SKM-1 (cell line): ENCODE results near the gene SUSD2.
"Not testable (repeated sequence)": the region's sequence is repeated elsewhere in the genome, so short reads cannot be mapped to it uniquely, and the experiment has no call there.

Experiments
- DNase-seq: peaks from one replicate; lab custom pipeline; 2025; ENCODE audit not compliant: unreplicated experiment; lab: John Stamatoyannopoulos, UW

SUSD2 gene

DNA sequence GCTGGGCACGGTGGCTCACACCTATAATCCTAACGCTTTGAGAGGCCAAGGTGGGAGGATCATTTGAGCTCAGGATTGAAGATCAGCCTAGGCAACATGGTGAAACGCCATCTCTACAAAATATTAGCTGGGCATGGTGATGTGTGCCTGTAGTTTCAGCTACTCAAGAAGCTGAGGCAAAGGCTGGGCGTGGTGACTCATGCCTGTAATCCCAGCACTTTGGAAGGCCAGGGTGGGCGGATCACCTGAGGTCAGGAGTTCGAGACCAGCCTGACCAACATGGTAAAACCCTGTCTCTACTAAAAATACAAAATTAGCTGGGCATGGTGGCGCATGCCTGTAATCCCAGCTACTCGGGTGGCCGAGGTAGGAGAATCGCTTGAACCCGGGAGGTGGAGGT, 29.1 kb downstream of the SUSD2 start:
- not testable (repeated sequence) for DNase-seq

GRCh38 chr22:24211716-24212115, 30.4 kb downstream of the SUSD2 start:
- not testable (repeated sequence) for DNase-seq

DNA sequence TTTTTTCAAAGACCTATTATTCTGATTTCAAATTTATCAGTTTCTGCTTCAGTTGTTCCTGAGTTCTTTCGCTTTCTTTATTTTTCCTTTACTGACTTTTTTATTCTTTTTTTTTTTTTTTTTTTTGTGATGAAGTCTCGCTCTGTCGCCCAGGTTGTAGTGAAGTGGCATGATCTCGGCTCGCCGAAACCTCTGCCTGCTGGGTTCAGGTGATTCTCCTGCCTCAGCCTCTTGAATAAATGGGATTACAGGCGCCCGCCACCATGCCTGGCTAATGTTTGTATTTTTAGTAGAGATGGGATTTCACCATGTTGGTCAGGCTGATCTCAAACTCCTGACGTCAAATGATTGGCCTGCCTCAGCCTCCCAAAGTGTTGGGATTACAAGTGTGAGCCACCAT, 31.8 kb downstream of the SUSD2 start:
- not testable (repeated sequence) for DNase-seq

DNA sequence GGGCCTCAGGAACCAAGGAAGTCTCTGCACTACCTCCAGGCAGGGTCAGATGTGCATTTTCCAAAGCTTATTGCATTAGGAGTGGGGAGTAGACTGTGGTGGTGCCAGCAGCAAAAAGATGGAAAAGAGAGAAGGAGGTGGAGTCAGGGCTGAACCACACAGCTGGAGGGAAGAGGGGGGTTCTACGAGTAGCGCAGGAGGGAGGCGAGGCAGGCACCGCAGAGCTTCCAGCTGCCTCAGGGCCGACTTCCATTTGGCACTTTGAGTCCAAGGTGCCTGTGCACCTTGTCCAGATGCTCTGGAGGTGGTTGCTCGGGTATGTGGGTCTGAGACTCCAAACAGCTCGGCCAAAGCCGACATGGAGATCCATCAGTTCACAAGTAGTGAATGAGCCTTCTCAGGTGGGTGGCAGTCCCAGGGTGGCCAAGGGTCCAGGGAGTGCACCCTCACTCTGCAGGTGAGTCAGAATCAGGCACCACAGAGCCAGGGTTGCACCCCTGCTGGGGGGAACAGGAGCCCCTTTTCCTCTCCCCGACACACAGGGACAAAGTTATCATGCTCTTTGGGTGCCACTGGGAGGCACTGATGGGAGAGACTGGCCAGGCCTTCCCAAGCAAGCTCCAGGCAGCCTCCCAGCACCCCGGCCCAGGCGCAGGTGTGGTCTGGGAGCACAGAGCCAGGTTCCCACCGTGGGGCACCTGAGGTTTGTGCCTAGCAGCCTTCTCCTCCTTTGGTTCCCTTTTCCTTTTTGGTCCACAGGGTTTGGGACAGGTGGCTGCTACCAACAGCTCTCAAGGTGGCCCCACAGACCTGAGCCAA, 33.4 kb downstream of the SUSD2 start:
- no peak for DNase-seq

- DNase-seq, result no peak
Measured at GRCh38 chr22:24216541-24217209, 35.4 kb downstream of the SUSD2 start.

DNA sequence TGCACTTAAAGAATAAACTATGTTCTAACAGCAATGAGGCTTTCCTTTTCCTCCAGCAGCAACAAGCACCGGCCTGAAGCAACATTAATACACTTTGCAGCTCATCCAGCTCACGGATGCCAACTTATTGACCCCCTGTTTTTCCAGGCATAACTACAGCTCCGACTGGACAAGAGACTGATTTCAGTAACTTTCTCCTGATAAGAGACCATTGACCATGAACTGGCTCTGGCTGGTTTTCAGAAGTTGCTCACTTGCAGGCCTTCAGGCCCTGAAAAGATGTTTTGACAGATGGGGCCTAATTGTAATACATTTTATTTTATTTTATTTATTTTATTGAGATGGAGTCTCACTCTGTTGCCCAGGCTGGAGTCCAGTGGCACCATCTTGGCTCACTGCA, 36.1 kb downstream of the SUSD2 start:
- no peak for DNase-seq

DNA sequence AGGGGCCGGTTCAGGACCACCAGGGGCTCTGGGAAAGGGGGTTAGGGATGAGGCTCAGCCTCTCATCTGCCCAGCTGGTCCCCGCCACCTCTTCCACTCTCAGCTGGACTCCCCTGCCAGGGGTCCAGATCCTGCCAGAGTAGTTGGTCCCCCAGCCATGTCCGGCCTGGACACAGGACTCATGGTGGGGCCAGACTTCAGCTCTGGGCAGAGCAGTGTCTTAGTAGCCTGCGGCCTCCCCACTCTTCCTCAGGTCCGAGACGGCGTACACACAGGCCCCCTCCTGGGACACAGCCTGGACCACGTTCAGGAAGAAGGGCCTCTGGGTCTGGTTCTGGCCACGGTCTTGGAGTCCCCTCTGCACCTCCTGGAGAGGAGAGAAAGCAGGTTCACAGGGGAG, 38.5 kb downstream of the SUSD2 start:
- DNase-seq, result no peak

DNA sequence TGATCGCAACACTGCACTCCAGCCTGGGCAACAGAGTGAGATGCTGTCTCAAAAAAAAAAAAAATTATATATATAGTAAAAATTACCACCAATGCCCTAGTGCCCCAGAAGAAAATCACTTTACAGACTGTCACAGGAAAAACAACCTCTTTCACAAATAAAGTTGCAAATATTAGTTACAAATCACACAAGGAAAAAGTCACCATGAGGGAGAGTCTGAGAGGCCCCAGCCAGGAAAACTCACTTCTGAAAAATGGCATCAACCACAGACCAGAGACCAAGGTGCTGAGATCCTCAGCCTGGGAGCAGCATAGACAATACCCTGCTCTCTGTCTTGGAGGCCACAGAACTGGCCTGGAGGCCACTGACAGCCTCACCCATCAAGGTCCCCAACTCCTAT, 43.2 kb downstream of the SUSD2 start:
- no peak for DNase-seq

- no peak for DNase-seq
Measured at GRCh38 chr22:24225044-24225601, 43.8 kb downstream of the SUSD2 start.

GRCh38 chr22:24225951-24226350, 44.7 kb downstream of the SUSD2 start:
- no peak for DNase-seq

DNA sequence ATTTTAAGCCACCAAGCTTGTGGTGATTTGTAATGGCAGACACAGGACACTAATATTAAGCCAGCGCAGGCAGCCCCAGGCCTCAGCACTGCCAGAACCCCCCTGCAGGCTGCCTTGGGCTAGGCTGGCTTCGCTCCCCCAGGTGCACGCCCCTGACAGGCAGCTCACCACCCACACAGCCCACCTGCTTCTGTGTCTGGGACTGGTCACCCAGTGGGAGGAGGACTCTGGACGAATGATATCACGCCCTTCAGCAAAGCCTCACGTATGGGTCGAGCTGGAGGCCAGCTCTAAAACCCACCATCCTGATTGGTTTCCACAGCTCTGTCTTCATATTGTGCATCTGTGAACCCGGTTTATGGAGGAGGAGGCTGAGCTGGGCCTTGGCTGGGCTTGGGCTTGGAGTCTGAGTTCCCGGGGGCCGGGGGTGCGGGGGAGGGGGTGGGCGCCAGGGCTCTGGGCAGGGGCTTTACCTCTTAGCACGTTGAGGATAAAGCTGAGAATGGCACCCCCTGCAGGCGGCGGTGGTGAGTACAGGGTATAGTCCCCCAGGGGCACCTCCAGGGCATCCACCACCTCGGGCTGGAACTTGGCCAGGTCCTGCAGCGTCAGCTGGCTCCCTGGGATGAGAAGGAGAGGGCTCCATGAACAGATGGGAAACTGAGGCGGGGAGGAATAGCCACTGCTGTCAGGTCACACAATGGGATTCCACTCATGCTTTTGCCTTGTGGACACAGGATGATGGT, 49.8 kb downstream of the SUSD2 start:
- DNase-seq, result no peak

- no peak for DNase-seq
Measured at GRCh38 chr22:24231706-24232105, 50.4 kb downstream of the SUSD2 start.

- no peak for DNase-seq
Measured at GRCh38 chr22:24232124-24232523, 50.8 kb downstream of the SUSD2 start.

- DNase-seq, result no peak
Measured at GRCh38 chr22:24232725-24233124, 51.4 kb downstream of the SUSD2 start.

GRCh38 chr22:24233235-24233634, 51.9 kb downstream of the SUSD2 start:
- no peak for DNase-seq

DNA sequence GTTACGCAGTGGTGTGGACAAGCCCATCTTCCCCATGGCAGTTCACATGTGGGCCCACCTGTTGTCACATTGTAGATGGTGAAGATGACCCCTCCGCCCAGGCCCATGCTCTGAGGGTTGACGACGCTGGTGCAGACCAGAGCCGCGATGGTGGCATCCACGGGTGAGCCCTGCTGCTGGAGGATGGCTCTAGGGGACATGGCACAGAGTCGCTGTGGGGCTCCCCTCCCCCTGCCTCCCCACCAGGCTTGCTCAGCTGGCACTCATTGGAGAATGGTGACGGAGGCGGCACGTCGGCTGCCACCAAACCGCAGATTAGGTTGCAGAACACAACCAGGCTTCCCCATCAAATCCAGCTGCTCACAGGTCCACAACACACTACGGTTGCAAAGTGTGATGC, 52.5 kb downstream of the SUSD2 start:
- no peak for DNase-seq

DNA sequence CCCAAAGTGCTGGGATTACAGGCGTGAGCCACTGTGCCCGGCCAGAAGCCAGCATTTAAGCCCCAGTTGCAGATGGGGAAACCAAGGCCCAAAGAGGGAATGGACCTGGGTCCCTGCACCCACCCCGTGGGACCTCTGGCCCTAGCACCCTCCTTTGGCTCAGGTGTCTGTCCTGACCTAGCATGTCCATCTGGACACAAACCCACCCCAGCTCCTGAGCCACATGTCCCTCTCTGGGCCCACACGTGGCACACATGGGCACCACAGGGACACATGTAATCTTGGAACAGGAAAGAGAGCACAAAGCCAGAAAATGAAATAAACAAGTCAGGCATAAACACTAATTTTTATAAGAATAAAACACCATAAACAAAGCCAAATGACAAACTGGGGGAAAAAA, 54.0 kb downstream of the SUSD2 start:
- no peak for DNase-seq

- no peak for DNase-seq
Measured at GRCh38 chr22:24236656-24237055, 55.4 kb downstream of the SUSD2 start.

DNA sequence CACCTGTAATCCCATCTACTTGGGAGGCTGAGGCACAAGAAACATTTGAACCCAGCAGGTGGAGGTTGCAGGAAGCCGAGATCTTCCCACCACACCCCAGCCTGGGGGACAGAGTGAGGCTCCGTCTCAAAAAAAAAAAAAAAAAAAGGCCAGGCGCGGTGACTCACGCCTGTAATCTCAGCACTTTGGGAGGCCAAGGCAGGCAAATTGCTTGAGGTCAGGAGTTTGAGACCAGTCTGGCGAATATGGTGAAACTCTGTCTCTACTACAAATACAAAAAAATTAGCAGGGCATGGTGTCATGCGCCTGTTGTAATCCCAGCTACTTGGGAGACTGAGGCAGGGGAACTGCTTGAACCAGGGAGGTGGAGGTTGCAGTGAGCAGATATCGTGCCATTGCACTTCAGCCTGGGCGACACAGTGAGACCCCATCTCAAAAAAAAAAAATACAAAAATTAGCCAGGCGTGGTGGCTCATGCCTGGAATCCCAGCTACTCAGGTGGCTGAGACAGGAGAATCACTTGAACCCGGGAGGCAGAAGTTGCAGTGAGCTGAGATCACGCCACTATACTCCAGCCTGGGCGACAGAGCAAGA, 56.9 kb downstream of the SUSD2 start:
- not testable (repeated sequence) for DNase-seq
